Prostate gland (tissue), 2 donors: ENCODE measurements around the gene PROB1.

ENCODE experiments used
- CTCF ChIP-seq, 4 experiments: fragments of 200-600 bp in 2 of 4; fragments of 450-650 bp in 2 of 4; sonication (generic) in 2 of 4; IDR thresholded peaks; 1 replicate in 3 of 4; 2 replicates in 1 of 4; pipeline ENCODE4 v1.5.1; 2016 to 2019; ENCODE audit warnings: antibody characterized with exemption in 4 of 4, mild to moderate bottlenecking in 2 of 4, moderate library complexity in 2 of 4
- POLR2AphosphoS5 ChIP-seq: sonication (generic); formaldehyde crosslinking; IDR thresholded peaks from one replicate; pipeline ENCODE4 v1.6.1; 2017; ENCODE audit warnings: antibody characterized with exemption

- TF ChIP-seq CTCF (IDR thresholded peaks at IDR 0.05) (no peak), POLR2AphosphoS5 (no peak)
These were observed 35.1 kb upstream of the PROB1 start for GRCh38 chr5:139430015-139430414.
